HG03196 (cell line): ENCODE data around the gene NARF.
"Not testable (repeated sequence)": the region's sequence is repeated elsewhere in the genome, so short reads cannot be mapped to it uniquely, and the experiment has no call there.

Experiments
- ATAC-seq: cut with Tn5 transposase; IDR thresholded peaks from one replicate; pipeline ENCODE4 v1.9.1; 2021; ENCODE audit not compliant: unreplicated experiment

NARF gene

GRCh38 chr17:82445542-82445941 is 13.0 kb upstream of the NARF start:
- ATAC-seq = no peak

GRCh38 chr17:82446124-82446523 is 12.4 kb upstream of the NARF start:
- ATAC-seq = no peak

GRCh38 chr17:82446649-82447048 is 11.9 kb upstream of the NARF start:
- no peak for ATAC-seq

- ATAC-seq = no peak
Measured at GRCh38 chr17:82447876-82448275, 10.7 kb upstream of the NARF start.

GRCh38 chr17:82449131-82449882 is 9.2 kb upstream of the NARF start:
- peak; percentile 59 for ATAC-seq

- ATAC-seq = no peak
Measured at GRCh38 chr17:82449883-82450356, 8.6 kb upstream of the NARF start.

- ATAC-seq = peak; percentile 70
Measured at GRCh38 chr17:82450357-82451106, 8.0 kb upstream of the NARF start, which contains the start of gene CYBC1. Gene CYBC1, minus strand, starts transcription at chr17:82450752. Its CDS starts 1,498 bp downstream, at chr17:82449254.

GRCh38 chr17:82452162-82452561 is 6.4 kb upstream of the NARF start:
- ATAC-seq = no peak

GRCh38 chr17:82453151-82453550 is 5.4 kb upstream of the NARF start:
- ATAC-seq = not testable (repeated sequence)

- ATAC-seq = not testable (repeated sequence)
Measured at GRCh38 chr17:82453706-82454105, 4.8 kb upstream of the NARF start.

GRCh38 chr17:82457073-82457928 is 1.2 kb upstream of the NARF start:
- ATAC-seq = no peak

- no peak for ATAC-seq
Measured at GRCh38 chr17:82457929-82458178, 687 bp upstream of the NARF start.

GRCh38 chr17:82458885-82459424 is 414 bp downstream of the NARF start:
- peak; percentile 30 for ATAC-seq

- ATAC-seq = not testable (repeated sequence)
Measured at GRCh38 chr17:82459936-82460335, 1.4 kb downstream of the NARF start.

- no peak for ATAC-seq
Measured at GRCh38 chr17:82461827-82462524, 3.4 kb downstream of the NARF start.

- no peak for ATAC-seq
Measured at GRCh38 chr17:82463391-82463790, 4.8 kb downstream of the NARF start.

GRCh38 chr17:82463925-82464566 is 5.5 kb downstream of the NARF start:
- no peak for ATAC-seq

GRCh38 chr17:82464567-82464929 is 6.0 kb downstream of the NARF start:
- no peak for ATAC-seq

GRCh38 chr17:82465023-82465603 is 6.6 kb downstream of the NARF start:
- ATAC-seq = no peak

GRCh38 chr17:82468692-82469091 is 10.2 kb downstream of the NARF start:
- no peak for ATAC-seq
